DOHH2 (cell line): ENCODE measurements around the gene WDR12.
"Not testable (repeated sequence)": the region's sequence is repeated elsewhere in the genome, so short reads cannot be mapped to it uniquely, and the experiment has no call there.

Experiments used
- H3F3A ChIP-seq: fragments of 200-600 bp; sonication (generic), shearing (Covaris generic); 2 replicates; pipeline ENCODE4 v1.6.0; 2016; ENCODE audit warnings: antibody characterized with exemption, mild to moderate bottlenecking; ENCODE audit not compliant: control insufficient read depth, insufficient read depth
- H3K27ac ChIP-seq: fragments of 200-600 bp; sonication (generic); 2 replicates; pipeline ENCODE4 v1.5.1; 2014; ENCODE audit warnings: low read depth, mild to moderate bottlenecking, low read length, moderate library complexity
- H3K27me3 ChIP-seq: fragments of 200-600 bp; sonication (generic); 2 replicates; pipeline ENCODE4 v1.6.1; 2014; ENCODE audit warnings: mild to moderate bottlenecking, low read length, mixed read lengths; ENCODE audit not compliant: control insufficient read depth
- H3K36me3 ChIP-seq: fragments of 200-600 bp; sonication (generic); 2 replicates; pipeline ENCODE4 v1.6.1; 2014; ENCODE audit warnings: mild to moderate bottlenecking, low read length, moderate library complexity, mixed read lengths; ENCODE audit not compliant: control insufficient read depth
- H3K4me1 ChIP-seq: fragments of 200-600 bp; sonication (generic); 2 replicates; pipeline ENCODE4 v1.6.1; 2014; ENCODE audit warnings: mild to moderate bottlenecking, low read length, mixed read lengths; ENCODE audit not compliant: control insufficient read depth
- H3K4me2 ChIP-seq: fragments of 200-600 bp; sonication (generic); 2 replicates; pipeline ENCODE4 v1.6.0; 2014; ENCODE audit warnings: mild to moderate bottlenecking, low read length, moderate library complexity
- H3K4me3 ChIP-seq: fragments of 200-600 bp; sonication (generic); 2 replicates; pipeline ENCODE4 v1.5.1; 2014; ENCODE audit warnings: mild to moderate bottlenecking, low read length, mixed read lengths
- H3K79me2 ChIP-seq: fragments of 200-600 bp; sonication (generic); 2 replicates; pipeline ENCODE4 v1.6.1; 2014; ENCODE audit warnings: mild to moderate bottlenecking, low read length, mixed read lengths; ENCODE audit not compliant: control insufficient read depth
- H3K9me2 ChIP-seq: fragments of 200-600 bp; sonication (generic); replicated peaks from 2 replicates; pipeline ENCODE4 v1.6.1; 2014; ENCODE audit warnings: mild to moderate bottlenecking, low read length, mixed read lengths; ENCODE audit not compliant: control insufficient read depth
- H3K9me3 ChIP-seq: fragments of 200-600 bp; sonication (generic); 2 replicates; pipeline ENCODE4 v1.6.1; 2014; ENCODE audit warnings: antibody characterized with exemption, low read length, mixed read lengths; ENCODE audit not compliant: control insufficient read depth, insufficient read depth
- H4K20me1 ChIP-seq: fragments of 200-600 bp; sonication (generic); 2 replicates; pipeline ENCODE4 v1.6.0; 2014; ENCODE audit warnings: low read depth, mild to moderate bottlenecking, antibody characterized with exemption, low read length, moderate library complexity; ENCODE audit not compliant: control insufficient read depth, insufficient read depth
- CTCF ChIP-seq: fragments of 200-600 bp; sonication (generic); IDR thresholded peaks from one replicate; pipeline ENCODE4 v1.5.1; 2014; ENCODE audit warnings: antibody characterized with exemption, mild to moderate bottlenecking, low read depth, low read length; ENCODE audit not compliant: poor library complexity, severe bottlenecking
- EZH2phosphoT487 ChIP-seq: fragments of 200-600 bp; sonication (generic); IDR thresholded peaks from 2 replicates; pipeline ENCODE4 v1.6.1; 2017; ENCODE audit warnings: borderline replicate concordance, mild to moderate bottlenecking, antibody characterized with exemption, low read length, moderate library complexity, mixed read lengths

WDR12 gene

GRCh38 chr2:202910698-202911097, 775 bp downstream of the WDR12 start:
- peak overlapping the region; percentile 69 for H3K4me2 ChIP-seq
- H3K4me1 ChIP-seq: peaks cover 19% of the 10 kb centered on the region
- no peak for TF ChIP-seq CTCF
- H3K9me2 ChIP-seq: no peaks in the 10 kb centered on the region
- H3K4me3 ChIP-seq: peak overlapping the region; percentile 88
- H4K20me1 ChIP-seq: peaks cover 7% of the 10 kb centered on the region; the same call in 1 of the 2 replicates
- H3K36me3 ChIP-seq: peaks cover 35% of the 10 kb centered on the region
- H3K27ac ChIP-seq: no peak overlapping the region
- peaks cover 66% of the 10 kb centered on the region for H3K79me2 ChIP-seq
- H3K27me3 ChIP-seq: no peaks in the 10 kb centered on the region
- no peaks in the 10 kb centered on the region for H3F3A ChIP-seq
- no peaks in the 10 kb centered on the region for H3K9me3 ChIP-seq

GRCh38 chr2:202910250-202910649, 1.2 kb downstream of the WDR12 start:
- not testable (repeated sequence) for H3K9me2 ChIP-seq, H4K20me1 ChIP-seq, H3F3A ChIP-seq, H3K27ac ChIP-seq, H3K9me3 ChIP-seq, H3K27me3 ChIP-seq
- peaks cover 39% of the 10 kb centered on the region for H3K36me3 ChIP-seq
- H3K4me3 ChIP-seq: peak overlapping the region; percentile 88
- H3K4me1 ChIP-seq: peaks cover 19% of the 10 kb centered on the region
- H3K79me2 ChIP-seq: peaks cover 70% of the 10 kb centered on the region
- H3K4me2 ChIP-seq: peak overlapping the region; percentile 69

- Histone ChIP-seq H3K4me3 (peak overlapping the region; percentile 88), H4K20me1 (peaks cover 7% of the 10 kb centered on the region; the same call in 1 of the 2 replicates), H3K4me2 (peak overlapping the region; percentile 69), H3K79me2 (peaks cover 77% of the 10 kb centered on the region), H3K27me3 (no peaks in the 10 kb centered on the region), H3K9me3 (no peaks in the 10 kb centered on the region; the same call in 1 of the 2 replicates), H3K9me2 (no peaks in the 10 kb centered on the region), H3K4me1 (peaks cover 19% of the 10 kb centered on the region), H3F3A (no peaks in the 10 kb centered on the region), H3K27ac (no peak overlapping the region), H3K36me3 (peaks cover 46% of the 10 kb centered on the region)
- TF ChIP-seq EZH2phosphoT487 (no peak), CTCF (no peak)
These were observed 1.9 kb downstream of the WDR12 start for GRCh38 chr2:202909394-202910192.

GRCh38 chr2:202908186-202908585, 3.3 kb downstream of the WDR12 start:
- Histone ChIP-seq H3K27ac (no peak overlapping the region), H3K4me3 (no peak overlapping the region), H3K9me2 (no peaks in the 10 kb centered on the region), H3F3A (no peaks in the 10 kb centered on the region), H3K4me2 (peak overlapping the region; percentile 46; the same call in 1 of the 2 replicates), H3K79me2 (peaks cover 86% of the 10 kb centered on the region), H3K27me3 (no peaks in the 10 kb centered on the region), H3K36me3 (peaks cover 50% of the 10 kb centered on the region), H4K20me1 (peaks cover 7% of the 10 kb centered on the region; the same call in 1 of the 2 replicates), H3K4me1 (peaks cover 19% of the 10 kb centered on the region), H3K9me3 (no peaks in the 10 kb centered on the region; the same call in 1 of the 2 replicates)
- TF ChIP-seq CTCF (no peak), EZH2phosphoT487 (no peak)

GRCh38 chr2:202905507-202905906, 6.0 kb downstream of the WDR12 start:
- not testable (repeated sequence) for H3K27me3 ChIP-seq, H4K20me1 ChIP-seq, H3K9me2 ChIP-seq, H3K4me3 ChIP-seq, H3K9me3 ChIP-seq, H3K27ac ChIP-seq, H3K4me2 ChIP-seq, H3F3A ChIP-seq
- peaks cover 79% of the 10 kb centered on the region for H3K79me2 ChIP-seq
- H3K4me1 ChIP-seq: peaks cover 19% of the 10 kb centered on the region
- H3K36me3 ChIP-seq: peaks cover 72% of the 10 kb centered on the region
